ENCODE data around the gene RAI14.
A peak's percentile ranks its signal among the peaks of the same experiment; 100 is the strongest.

Gene RAI14

GRCh38 chr5:34656001-34656699, at the start of gene RAI14:
Gene RAI14, plus strand, starts transcription at chr5:34656328. Its CDS starts 30,592 bp downstream, at chr5:34686920.
- DNase-seq (ENCODE audit: low spot score), result peak; percentile 91

GRCh38 chr5:34608368-34608767, 47.8 kb upstream of the RAI14 start:
- DNase-seq (ENCODE audit: low spot score), result no peak

GRCh38 chr5:34608859-34609648, 47.1 kb upstream of the RAI14 start:
- DNase-seq (ENCODE audit: low spot score), result peak; percentile 46

DNA sequence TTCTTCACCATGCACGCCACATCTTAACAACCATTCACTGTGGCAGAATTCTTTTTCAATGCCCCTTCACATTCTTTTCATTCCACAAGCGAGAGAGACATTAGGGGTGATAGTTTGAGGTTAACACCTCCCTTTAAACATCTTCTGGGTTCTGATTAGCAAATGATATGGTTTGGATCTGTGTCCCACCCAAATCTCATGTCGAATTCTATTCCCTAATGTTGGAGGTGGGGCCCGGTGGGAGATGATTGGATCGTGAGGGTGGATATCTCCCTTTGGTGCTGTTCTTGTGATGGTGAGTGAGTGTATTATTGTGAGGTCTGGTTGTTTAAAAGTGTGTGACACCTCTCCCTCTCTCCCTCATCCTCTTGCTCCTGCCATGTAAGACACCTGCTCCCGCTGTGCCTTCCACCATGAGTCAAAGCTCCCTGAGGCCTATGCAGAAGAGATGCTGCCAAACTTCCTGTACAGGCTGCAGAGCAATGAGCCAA, 46.1 kb upstream of the RAI14 start:
- no peak for DNase-seq (ENCODE audit: low spot score)

- DNase-seq (ENCODE audit: low spot score), result no peak
Measured at GRCh38 chr5:34610546-34610945, 45.6 kb upstream of the RAI14 start.

DNA sequence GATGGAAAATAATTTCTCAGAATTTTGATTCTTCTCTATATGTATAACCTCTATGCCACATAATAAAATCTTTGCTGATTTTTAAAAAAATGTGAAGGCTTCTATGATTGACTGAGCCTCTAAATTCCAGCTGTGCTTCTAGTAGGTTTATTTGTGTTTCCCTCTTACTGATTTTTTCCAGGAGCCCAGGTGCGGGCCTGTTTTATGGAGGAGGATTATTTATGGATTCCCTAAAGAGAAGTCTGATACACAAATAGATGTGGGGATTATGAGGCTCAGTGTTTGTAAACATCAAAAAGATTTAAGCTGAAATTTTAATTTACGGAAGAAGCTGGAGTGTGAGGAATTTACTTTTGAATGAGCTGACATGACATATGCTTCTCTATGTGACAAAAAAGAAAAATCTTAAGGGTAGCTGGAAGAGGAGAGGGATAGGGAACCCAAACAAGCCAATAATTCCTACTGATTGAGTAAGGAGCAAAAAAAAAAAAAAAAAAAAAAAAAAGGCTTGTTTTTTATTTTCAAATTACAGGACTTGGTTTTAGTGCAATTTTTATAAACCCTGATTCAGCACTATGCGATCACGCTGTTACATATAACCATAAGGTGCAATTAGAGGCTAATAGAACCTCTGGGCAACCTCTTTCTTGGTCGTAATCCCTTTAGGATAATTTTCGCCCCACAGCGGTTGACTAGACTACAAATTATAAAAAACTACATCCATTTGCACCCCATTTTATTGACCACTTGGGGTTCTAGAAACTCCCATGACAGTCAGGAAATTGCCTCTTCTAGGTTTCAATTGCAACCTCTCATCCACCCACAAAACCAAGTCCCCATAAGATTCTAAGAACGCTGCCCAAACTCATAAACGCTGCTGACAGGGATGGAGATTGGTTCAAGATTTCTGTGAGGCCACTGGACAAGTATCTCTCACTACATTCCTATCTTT, 44.4 kb upstream of the RAI14 start:
- DNase-seq (ENCODE audit: low spot score), result no peak

DNA sequence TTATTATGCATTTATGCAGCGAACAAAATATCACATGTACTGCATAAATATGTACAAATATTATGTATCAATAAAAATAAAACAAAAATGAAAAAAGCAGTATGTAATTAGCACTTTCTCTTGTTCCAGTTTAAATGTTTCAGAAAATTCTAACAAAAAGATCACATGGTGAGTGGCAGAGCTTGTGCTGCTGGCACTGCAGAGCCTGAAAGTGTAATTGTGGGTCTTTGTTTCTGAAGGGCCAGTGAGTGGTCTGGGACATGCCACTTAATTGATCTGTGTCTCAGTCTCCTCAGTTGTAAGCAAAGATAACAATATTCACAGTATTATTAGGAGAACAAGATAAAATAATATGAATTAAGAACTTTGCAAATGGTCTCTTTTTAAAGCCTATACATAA, 39.5 kb upstream of the RAI14 start:
- DNase-seq (ENCODE audit: low spot score), result no peak

- no peak for DNase-seq (ENCODE audit: low spot score)
Measured at GRCh38 chr5:34618371-34619065, 37.6 kb upstream of the RAI14 start.

- DNase-seq (ENCODE audit: low spot score), result no peak
Measured at GRCh38 chr5:34620185-34620584, 35.9 kb upstream of the RAI14 start.

- DNase-seq (ENCODE audit: low spot score), result no peak
Measured at GRCh38 chr5:34621277-34622097, 34.6 kb upstream of the RAI14 start.

- no peak for DNase-seq (ENCODE audit: low spot score)
Measured at GRCh38 chr5:34622098-34622400, 34.1 kb upstream of the RAI14 start.

DNA sequence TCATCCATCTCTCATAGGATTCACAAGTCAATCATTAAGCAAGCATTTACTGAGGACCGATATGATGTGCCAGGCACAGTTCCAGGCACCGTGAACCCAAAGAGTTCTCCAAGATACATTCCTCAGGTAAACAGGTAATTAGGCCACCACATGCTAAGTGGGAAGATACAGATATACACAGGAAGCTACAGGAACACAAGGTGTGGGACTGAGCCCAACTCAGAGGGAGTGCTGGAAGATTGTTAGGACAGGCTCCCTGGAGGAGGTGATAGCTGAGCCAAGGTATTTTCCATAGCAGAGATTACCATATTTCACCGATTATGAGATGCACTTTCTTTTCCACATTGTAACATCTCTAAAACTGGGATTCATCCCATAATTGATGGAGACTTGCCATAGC, 31.4 kb upstream of the RAI14 start:
- DNase-seq (ENCODE audit: low spot score), result no peak

DNA sequence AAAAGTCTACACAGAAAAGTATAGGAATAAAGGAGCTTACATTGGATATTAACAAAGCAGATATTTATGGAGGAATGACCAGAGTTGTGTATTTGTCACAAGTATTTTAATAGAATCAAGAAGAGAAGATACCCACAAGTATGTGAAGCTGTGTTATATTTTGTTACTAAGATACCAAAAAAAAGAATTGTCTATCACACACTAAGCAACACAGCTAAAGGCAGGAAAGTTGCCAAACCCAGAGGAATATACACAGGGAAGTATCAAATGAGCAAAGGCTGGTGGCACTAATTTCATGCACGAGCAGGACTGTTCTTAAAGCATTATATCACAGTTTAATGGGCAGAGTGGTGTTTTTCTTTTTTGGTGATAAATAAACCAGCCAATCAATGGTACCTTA, 30.9 kb upstream of the RAI14 start:
- DNase-seq (ENCODE audit: low spot score), result no peak

DNA sequence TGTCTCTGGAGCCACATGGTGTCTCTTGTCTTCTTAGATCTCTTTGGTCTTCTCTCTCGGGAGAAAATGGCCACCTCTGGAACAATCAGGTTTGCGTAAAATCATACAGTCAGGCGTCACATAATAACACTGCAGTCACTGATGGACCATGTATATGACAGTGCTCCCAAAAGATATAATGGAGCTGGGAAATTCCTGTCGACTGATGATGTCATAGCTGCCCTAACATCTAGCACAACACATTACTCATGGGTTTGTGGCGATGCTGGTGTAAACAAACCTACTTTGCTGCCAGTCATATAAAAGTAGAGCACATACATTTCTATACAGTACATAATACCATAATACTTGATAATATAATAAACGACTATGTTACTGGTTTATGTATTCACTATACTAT, 30.1 kb upstream of the RAI14 start:
- peak; percentile 31 for DNase-seq (ENCODE audit: low spot score)

DNA sequence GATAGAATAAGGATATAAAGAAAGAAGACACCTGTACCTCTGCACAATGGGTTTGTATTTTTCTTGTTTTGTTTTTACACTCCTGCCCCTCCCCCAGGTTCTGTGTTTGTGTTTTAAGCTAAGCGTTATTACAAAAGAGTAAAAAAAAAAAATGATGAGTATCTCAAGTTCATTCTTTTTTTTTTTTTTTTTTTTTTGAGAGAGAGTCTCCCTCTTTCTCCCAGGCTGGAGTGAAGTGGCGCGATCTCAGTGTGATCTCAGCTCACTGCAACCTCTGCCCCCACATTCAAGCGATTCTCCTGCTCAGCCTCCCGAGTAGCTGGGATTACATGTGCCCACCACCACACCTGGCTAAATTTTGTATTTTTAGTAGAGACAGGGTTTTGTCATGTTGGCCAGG, 29.4 kb upstream of the RAI14 start:
- no peak for DNase-seq (ENCODE audit: low spot score)

DNA sequence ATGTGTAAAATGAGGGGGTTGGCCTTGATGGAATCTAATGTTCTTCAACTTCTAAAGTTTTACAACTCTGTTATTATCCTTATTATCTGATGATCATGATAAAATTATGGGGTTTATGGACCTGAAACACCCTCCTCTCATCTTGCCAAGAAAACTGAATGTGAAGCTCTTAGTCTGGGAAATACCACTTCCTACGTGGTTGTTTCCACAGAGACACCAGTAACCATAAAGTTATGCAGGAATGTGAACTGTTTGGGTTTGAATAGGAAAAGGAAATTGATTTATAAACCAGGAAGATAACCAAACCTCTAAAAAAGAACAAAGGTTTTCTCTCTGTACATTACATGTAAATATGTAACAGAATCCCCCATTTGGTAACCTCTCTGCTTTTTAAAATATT, 28.3 kb upstream of the RAI14 start:
- peak; percentile 46 for DNase-seq (ENCODE audit: low spot score)

DNA sequence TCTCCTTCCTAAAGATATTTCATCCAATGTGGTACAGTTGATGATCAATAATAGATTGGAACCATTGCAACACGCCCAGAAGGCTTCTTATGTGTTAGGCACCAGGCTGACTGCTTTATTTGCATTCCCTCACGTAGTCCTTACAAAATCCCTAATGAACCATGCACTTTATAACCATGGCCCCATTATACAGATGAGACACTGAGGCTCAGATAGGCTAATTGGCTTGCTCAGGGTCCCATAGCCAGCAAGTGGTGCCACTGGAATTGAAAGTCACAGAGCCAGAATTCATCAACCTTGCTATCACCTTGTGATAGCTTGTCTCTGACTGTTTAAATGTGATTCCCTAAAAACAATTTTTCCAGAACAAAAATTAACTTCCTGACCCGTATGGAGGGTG, 27.8 kb upstream of the RAI14 start:
- DNase-seq (ENCODE audit: low spot score), result no peak

- DNase-seq (ENCODE audit: low spot score), result no peak
Measured at GRCh38 chr5:34630596-34630995, 25.5 kb upstream of the RAI14 start.

- no peak for DNase-seq (ENCODE audit: low spot score)
Measured at GRCh38 chr5:34632807-34633422, 23.2 kb upstream of the RAI14 start.

DNA sequence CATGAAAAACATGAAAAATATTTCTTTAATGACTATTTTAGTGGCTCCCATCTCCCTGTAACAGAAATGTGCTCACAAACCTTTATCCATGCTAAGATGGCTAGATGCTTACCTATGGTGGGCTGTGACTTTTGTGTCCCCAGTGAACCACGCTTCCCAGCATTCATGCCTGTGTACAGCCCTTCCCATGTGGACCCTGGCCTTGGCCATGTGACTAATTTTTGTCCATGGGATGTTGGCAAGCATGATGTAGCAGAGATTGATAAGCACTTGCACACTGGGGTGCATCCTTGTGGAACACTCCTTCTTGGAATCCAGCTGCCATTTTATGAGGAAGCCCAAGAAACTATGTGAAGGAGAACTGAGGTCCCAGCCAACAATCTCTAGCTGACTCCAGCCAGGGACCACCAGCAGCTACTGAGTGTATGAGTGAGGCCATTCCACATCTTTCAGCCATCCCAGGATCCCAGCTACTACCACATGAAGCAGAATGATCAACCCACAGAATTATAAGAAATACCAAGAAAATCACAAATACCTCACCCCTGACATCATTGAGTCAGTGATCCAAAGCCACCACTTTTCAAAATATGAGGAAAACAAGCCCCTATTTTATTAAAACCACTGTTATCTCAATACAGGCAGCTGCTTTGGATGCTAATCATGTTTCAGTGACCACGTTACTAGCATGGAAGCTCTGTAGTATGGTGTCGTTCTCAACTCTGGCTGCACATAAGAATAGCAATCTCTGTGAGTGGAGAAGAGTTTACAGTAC, 16.1 kb upstream of the RAI14 start:
- DNase-seq (ENCODE audit: low spot score), result peak; percentile 34

Data from AG08396 (cell line).